GM11168 (cell line): ENCODE results near the gene CHRNB4.

Experiments
- in situ Hi-C: fragments of 300-500 bp; cut with MboI; formaldehyde crosslinking; loops from one replicate; pipeline ENCODE4 v1.12.0; 2022; ENCODE audit warnings: low sequenced_read_pairs; ENCODE audit not compliant: unreplicated experiment

CHRNB4 gene

GRCh38 chr15:78635346-78635745 lies 5.7 kb downstream of the CHRNB4 start:
- in situ Hi-C loops: no loop called here

- in situ Hi-C loops: no loop called here
Observed at GRCh38 chr15:78634210-78635145, 6.5 kb downstream of the CHRNB4 start.

- in situ Hi-C loops: no loop called here
Observed at GRCh38 chr15:78633348-78633747, 7.7 kb downstream of the CHRNB4 start.

- in situ Hi-C loops: no loop called here
Observed at GRCh38 chr15:78630886-78631633, 9.9 kb downstream of the CHRNB4 start.

- in situ Hi-C loops: loop anchor here (5.0 kb wide), 1 partner anchor 78 kb away; no protein-coding TSS in a partner anchor
Observed at GRCh38 chr15:78629716-78630065, 11.3 kb downstream of the CHRNB4 start.

GRCh38 chr15:78629031-78629715 lies 11.8 kb downstream of the CHRNB4 start:
- in situ Hi-C loops: loop anchor here (5.0 kb wide), 1 partner anchor 78 kb away; no protein-coding TSS in a partner anchor

GRCh38 chr15:78628227-78628626 lies 12.8 kb downstream of the CHRNB4 start:
- in situ Hi-C loops: loop anchor here (5.0 kb wide), 1 partner anchor 79 kb away; no protein-coding TSS in a partner anchor

- in situ Hi-C loops: loop anchor here (5.0 kb wide), 1 partner anchor 80 kb away; no protein-coding TSS in a partner anchor
Observed at GRCh38 chr15:78627348-78627747, 13.7 kb downstream of the CHRNB4 start.

GRCh38 chr15:78626381-78626995 lies 14.5 kb downstream of the CHRNB4 start:
- in situ Hi-C loops: loop anchor here (5.0 kb wide), 1 partner anchor 81 kb away; no protein-coding TSS in a partner anchor

- in situ Hi-C loops: loop anchor here (5.0 kb wide), 1 partner anchor 82 kb away; no protein-coding TSS in a partner anchor
Observed at GRCh38 chr15:78625606-78626280, 15.3 kb downstream of the CHRNB4 start.

- in situ Hi-C loops: loop anchor here (5.0 kb wide), 1 partner anchor 82 kb away; no protein-coding TSS in a partner anchor
Observed at GRCh38 chr15:78624651-78625590, 16.1 kb downstream of the CHRNB4 start.

- in situ Hi-C loops: no loop called here
Observed at GRCh38 chr15:78623786-78624497, 17.1 kb downstream of the CHRNB4 start.

- in situ Hi-C loops: no loop called here
Observed at GRCh38 chr15:78621810-78622402, 19.1 kb downstream of the CHRNB4 start.

- in situ Hi-C loops: no loop called here
Observed at GRCh38 chr15:78620527-78621421, 20.2 kb downstream of the CHRNB4 start, which contains the start of gene CHRNA3. Gene CHRNA3, minus strand, starts transcription at chr15:78620996. Its CDS starts 202 bp downstream, at chr15:78620794.

- in situ Hi-C loops: no loop called here
Observed at GRCh38 chr15:78620021-78620526, 20.9 kb downstream of the CHRNB4 start.
